MG63 (cell line): Measurements from ENCODE around the gene RFX2. TPM values are rescaled to one million over a fixed set of nuclear protein-coding genes. Genes with fewer than 3 reads are reported as not detected.
A peak's percentile ranks its signal among the peaks of the same experiment; 100 is the strongest.

Source experiments
- DNase-seq: peaks from one replicate; pipeline ENCODE4 v3.0.0-alpha.2; 2020
- H3K27me3 ChIP-seq: fragments of 250-450 bp; sonication (Bioruptor Pico); 2 replicates; pipeline ENCODE4 v1.5.1; 2020; ENCODE audit warnings: mild to moderate bottlenecking, moderate library complexity
- H3K36me3 ChIP-seq: fragments of 250-450 bp; sonication (Bioruptor Pico); 2 replicates; pipeline ENCODE4 v1.5.1; 2020; ENCODE audit warnings: mild to moderate bottlenecking, moderate library complexity
- H3K4me3 ChIP-seq: fragments of 250-450 bp; sonication (Bioruptor Pico); 2 replicates; pipeline ENCODE4 v1.5.1; 2020; ENCODE audit warnings: mild to moderate bottlenecking, moderate library complexity
- H3K9me3 ChIP-seq: fragments of 250-450 bp; sonication (Bioruptor Pico); 2 replicates; pipeline ENCODE4 v1.5.1; 2020; ENCODE audit warnings: mild to moderate bottlenecking, moderate library complexity
- total RNA-seq: library from RNA; depleted of rRNA; stranded (reverse); fragments of >200 nt; shearing (Covaris generic); gene quantifications from 2 replicates; pipeline ENCODE4 v1.2.3, GENCODE V29; 2014; ENCODE audit warnings: low replicate concordance

Gene RFX2
- total RNA-seq, 1 experiment from 2014 or later = 11.8 TPM

DNA sequence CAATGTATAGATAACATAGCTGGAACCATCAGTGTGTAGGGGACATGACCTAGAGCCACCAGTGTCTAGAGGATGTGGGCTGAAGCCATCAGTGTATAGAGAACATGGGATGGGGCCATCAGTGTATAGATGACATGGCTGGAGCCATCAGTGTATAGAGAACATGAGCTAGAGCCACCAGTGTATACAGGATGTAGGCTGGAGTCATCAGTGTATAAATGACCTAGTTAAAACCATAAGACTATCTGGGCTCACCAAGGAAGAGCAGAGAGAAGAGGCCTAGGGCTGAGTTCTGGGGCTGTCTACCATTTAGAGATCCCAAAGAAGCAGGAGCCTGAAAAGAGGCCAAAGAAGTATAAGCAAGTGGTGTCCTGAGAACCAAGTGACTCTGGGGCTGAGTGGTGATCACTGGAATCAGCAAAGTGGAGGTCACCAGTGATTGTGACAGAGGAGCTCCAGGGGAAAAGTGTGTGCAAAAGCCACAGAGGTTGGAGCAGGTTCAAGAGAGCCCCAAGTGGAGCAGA is 41.0 kb downstream of the RFX2 start:
- H3K36me3 ChIP-seq = no peaks in the 10 kb centered on the region; the same call in 1 of the 2 replicates
- no peak overlapping the region for H3K4me3 ChIP-seq
- no peak for DNase-seq
- H3K9me3 ChIP-seq = no peaks in the 10 kb centered on the region
- no peaks in the 10 kb centered on the region for H3K27me3 ChIP-seq

DNA sequence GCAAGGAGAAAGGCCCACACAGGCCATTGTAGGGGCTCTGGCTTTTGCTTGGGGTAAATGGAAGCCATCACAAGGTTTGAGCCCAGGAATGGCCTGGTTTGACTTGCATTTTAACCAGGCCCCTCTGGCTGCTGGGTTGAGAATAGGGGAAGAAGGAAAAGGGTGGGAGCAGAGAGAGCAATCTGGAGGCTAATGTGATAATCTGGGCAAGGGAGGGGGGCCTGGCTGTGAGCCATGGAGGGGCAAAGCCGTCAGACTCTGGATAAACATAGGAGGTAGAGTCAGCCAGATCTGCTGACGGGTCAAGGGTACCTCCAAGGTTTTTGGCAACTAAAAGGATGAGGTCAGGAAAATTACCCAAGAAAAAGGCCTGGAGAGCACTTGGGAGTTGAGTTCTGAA is 41.6 kb downstream of the RFX2 start:
- H3K9me3 ChIP-seq = no peaks in the 10 kb centered on the region
- H3K36me3 ChIP-seq = no peaks in the 10 kb centered on the region; the same call in 1 of the 2 replicates
- no peaks in the 10 kb centered on the region for H3K27me3 ChIP-seq
- H3K4me3 ChIP-seq = no peak overlapping the region
- DNase-seq = peak; percentile 43

DNA sequence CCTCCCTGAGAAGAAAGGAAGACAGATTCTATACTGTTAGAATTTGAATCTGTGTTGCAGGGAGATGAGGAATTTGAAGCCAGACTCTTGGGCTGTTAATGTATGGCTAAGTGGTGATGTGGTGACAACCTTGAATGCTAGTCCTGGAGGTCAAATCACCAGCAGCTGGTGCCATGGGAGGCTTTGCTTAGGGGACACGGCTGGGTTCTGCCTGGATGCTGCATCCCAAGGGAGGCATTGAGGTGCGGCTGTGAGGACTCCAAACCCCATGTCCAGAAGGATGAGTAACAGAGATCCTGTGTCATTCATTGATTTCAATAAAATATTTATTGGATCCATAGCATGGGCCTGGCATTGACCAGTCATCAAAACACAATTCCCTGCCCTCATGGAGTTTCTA is 42.3 kb downstream of the RFX2 start:
- no peaks in the 10 kb centered on the region for H3K9me3 ChIP-seq
- DNase-seq = no peak
- no peak overlapping the region for H3K4me3 ChIP-seq
- H3K27me3 ChIP-seq = no peaks in the 10 kb centered on the region
- H3K36me3 ChIP-seq = no peaks in the 10 kb centered on the region; the same call in 1 of the 2 replicates

DNA sequence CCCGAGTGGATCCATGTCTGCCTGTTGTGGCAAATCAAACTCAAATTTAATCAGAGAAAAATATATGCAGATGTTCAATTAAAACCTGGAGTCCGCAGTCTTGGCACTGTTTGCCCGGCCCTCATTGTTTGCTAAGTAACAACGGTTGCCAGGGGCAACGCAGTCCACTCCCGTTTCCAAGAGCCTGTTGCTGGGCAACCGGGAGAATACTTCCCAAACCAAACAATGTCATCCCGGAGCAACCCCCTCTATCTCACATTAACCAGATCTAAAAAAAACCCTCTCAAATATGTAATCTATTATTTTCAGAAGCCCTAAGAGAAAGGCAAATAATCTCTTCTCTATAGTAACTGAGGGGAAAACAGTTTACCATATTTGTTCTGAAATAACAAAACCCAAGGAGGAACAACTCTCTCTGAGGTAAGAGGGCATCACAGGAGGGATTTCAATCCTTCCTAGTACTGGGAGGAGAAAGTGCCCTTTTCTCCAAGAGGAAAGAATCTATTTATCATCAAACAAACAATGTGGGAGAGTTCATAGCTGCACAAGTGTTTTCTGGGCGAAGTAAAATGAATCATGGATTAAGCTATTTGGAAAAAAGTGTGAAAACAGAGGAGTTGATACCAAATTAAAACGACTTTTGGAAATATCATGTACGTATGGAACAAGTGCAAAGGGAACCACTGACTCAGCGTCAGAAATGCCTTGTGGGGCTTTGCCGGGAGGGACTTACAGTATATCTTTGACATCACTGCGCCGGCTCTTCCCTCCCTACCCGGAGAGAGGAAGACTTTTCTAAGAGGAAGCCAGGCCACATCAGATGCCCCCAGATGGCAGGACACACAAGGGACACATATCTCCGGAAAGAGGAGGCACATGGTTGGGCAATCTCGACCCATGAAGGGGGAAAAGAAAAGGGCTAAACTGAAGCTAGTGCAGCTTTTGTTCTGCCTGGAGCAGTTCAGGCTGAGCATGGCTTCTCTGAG is 43.3 kb downstream of the RFX2 start:
- no peaks in the 10 kb centered on the region; the same call in 1 of the 2 replicates for H3K36me3 ChIP-seq
- DNase-seq = no peak
- H3K27me3 ChIP-seq = no peaks in the 10 kb centered on the region
- no peaks in the 10 kb centered on the region for H3K9me3 ChIP-seq
- no peak overlapping the region for H3K4me3 ChIP-seq

DNA sequence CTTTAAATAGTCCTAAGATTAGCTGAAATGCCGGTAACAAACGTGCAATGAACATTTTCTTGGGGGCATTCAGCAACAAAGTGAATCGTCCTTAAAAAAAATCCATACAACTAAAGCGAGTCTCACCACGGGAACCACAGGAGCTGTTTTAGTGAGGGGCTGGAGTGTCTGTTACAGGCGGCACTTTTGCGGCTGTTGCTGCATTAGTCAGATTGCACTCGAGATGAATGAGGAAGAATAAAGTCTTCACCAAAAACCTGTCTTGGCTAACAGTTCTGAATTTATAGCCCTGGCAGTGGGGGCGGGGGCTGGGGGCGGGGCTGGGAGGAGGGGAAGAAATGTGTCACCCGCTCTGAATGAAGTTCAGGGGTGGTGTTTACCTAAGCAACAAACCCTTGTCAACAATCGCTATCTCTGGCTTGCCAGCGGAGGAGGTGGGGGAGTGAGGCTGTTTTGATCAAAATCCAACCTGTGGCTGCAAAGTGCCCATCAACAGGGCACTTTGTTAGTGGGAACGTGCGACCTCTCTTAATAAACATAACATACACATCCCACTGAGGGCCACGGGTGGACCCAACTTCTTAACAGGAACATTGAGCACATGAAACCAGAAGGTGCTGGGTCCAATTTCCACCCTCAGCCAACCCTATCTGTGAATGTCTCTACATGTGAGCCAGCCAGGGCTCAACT is 44.5 kb downstream of the RFX2 start:
- Histone ChIP-seq H3K4me3 (no peak overlapping the region), H3K36me3 (no peaks in the 10 kb centered on the region; the same call in 1 of the 2 replicates), H3K27me3 (no peaks in the 10 kb centered on the region), H3K9me3 (no peaks in the 10 kb centered on the region)
- DNase-seq = no peak

DNA sequence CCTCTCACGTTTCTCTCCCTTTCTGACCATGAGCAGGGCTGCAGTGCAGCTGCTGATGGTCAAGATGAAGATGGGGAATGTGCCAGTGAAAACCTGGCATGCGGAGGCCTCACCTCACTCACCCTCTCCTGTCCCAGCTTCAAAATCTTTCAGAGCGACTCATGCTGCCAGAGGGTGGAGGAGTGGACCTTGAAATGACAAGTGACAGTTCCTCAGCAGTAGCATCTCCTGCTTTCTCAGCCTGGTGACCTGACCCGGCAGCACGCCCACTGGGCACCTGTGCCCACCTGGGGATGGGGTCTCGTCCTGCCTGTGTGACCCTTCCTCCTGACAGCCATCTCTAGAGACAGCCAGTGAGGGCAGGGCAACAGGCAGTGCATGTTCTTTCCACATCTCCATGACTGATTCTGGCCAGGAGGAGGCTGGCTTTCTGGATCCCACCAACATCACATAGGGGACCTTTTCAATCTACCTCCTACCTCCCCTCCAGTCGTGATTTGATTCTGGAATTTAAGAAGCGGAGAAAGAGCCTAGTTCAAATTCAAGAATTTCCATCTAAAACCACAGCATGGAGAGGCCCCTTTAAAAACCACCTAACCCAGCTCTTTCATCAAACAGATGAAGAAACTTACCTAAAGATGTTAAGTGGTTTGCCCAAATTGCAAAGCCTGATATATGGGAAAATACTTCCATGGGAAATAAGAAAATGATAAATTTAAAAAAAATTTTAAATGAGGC is 45.8 kb downstream of the RFX2 start:
- H3K36me3 ChIP-seq = no peaks in the 10 kb centered on the region; the same call in 1 of the 2 replicates
- DNase-seq = no peak
- H3K9me3 ChIP-seq = no peaks in the 10 kb centered on the region
- H3K27me3 ChIP-seq = no peaks in the 10 kb centered on the region
- no peak overlapping the region for H3K4me3 ChIP-seq

DNA sequence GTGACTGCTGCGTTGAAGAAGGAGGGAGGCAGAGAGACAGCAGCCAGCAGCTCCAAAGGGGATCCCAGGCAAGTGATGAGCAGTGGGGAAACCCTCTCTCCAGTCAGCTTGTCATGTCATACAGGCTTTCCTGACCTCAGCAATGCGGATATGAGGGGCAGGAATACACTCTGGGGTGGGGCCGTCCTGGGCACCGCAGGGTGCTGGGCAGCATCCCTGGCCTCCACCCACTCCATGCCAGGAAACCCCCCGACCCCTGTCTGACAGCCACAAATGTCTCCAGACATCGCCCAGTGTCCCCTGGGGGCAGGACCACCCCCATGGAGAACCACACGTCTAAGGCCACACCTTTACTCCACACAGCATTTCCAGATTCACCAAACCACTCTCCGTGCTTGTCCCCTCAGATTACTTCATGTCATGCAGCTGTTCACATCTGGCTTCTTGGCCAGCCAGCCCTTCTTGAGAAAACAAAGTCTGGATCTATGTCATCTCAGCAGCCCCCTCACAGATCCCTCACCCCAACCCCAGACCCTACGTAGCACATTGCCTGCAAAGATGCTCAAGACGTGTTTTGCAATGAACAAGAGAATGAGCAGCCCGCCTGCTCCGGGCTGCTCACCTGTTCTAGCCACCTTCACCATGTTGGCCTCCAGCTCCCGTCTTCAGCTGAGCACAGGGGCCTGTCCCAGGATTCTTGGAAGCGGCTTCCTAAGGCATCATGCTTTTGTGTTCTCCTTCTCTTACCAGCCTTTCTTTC is 46.5 kb downstream of the RFX2 start:
- no peaks in the 10 kb centered on the region; the same call in 1 of the 2 replicates for H3K36me3 ChIP-seq
- no peaks in the 10 kb centered on the region for H3K9me3 ChIP-seq
- no peak for DNase-seq
- no peak overlapping the region for H3K4me3 ChIP-seq
- no peaks in the 10 kb centered on the region for H3K27me3 ChIP-seq

DNA sequence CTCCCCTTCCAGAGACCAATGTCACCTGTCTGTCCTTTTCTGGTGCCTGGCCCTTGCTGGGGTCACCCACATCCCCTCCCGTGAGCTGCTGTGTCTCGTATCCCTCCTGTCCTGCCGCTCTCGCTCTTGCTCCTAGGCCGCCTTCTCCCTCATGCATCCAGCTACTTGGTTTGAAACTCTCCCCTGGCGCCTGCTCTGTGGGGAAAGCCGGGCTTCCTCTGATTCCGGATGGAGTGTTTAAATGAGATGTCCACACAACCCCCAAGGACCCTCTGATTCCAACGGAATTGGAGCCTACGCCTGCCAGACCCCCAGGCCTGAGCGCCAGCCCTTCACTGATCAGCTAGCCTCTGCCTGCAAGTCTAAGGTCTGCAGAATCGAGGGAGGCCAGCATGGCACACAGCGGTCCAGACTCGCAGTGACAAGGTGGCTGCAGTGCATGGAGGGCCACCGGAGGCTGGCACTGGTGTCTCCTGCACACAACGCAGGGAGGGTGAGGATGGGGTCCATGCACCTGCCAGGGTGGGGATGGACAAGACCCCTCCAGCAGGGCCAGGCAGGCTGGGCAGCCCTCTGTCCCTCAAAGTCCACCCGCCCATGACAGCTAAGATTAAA is 47.2 kb downstream of the RFX2 start:
- Histone ChIP-seq H3K9me3 (no peaks in the 10 kb centered on the region), H3K27me3 (no peaks in the 10 kb centered on the region), H3K4me3 (no peak overlapping the region), H3K36me3 (no peaks in the 10 kb centered on the region; the same call in 1 of the 2 replicates)
- no peak for DNase-seq

DNA sequence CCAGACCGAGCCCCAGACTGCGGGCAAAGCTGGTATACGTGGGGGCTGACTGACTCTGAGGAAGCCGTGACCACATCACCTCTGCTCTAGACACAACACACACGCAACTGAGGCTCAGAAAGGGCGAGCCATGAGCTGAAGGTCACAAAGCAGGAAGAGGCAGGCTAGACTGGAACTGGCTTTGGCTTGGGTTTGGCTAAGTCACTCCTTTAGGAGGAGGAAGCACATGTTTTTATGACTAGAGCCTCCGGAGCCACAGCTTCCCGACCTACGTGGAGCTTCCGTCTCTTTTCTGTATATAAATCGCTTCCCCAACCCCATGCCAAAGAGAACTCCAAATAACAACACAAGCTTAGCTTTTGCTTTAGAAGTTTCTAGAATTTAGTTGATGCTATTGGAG is 48.0 kb downstream of the RFX2 start:
- no peaks in the 10 kb centered on the region; the same call in 1 of the 2 replicates for H3K36me3 ChIP-seq
- DNase-seq = no peak
- H3K9me3 ChIP-seq = no peaks in the 10 kb centered on the region
- no peak overlapping the region for H3K4me3 ChIP-seq
- H3K27me3 ChIP-seq = no peaks in the 10 kb centered on the region

DNA sequence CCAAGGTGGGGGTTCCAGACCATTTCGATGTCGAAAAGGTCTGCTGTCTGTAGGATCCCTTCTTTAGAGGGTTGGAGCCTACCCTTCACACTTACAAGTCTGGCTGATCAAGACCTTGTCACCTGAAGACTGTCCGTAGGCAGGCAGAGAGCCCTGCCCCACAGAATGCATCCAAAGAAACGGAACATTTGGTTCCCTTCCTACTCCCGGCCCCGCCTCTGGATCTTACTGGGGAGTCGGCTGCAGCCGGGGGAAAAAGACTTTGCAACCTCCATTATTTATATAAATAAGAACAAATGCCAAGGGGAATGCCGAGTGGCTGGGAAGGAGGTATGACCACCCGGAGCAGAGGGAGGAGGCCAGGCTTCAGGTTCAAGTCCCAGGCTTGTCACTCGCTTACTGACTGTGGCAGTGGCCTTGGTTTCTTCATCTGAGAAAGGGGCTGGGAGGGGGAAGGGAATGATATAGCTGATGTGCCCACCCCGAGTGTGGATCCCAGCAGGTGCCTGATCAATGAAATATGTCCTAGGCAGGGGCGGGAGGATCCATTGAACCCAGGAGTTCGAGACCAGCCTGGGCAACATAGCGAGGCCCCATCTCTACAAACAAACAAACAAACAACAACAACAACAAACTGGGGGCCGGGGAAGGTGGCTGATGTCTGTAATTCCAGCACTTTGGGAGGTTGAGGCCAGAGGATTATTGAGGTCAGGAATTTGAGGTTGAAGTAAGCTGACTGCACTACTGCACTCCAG is 48.7 kb downstream of the RFX2 start:
- H3K9me3 ChIP-seq = no peaks in the 10 kb centered on the region
- H3K4me3 ChIP-seq = no peak overlapping the region
- no peaks in the 10 kb centered on the region for H3K27me3 ChIP-seq
- DNase-seq = no peak
- H3K36me3 ChIP-seq = no peaks in the 10 kb centered on the region; the same call in 1 of the 2 replicates

DNA sequence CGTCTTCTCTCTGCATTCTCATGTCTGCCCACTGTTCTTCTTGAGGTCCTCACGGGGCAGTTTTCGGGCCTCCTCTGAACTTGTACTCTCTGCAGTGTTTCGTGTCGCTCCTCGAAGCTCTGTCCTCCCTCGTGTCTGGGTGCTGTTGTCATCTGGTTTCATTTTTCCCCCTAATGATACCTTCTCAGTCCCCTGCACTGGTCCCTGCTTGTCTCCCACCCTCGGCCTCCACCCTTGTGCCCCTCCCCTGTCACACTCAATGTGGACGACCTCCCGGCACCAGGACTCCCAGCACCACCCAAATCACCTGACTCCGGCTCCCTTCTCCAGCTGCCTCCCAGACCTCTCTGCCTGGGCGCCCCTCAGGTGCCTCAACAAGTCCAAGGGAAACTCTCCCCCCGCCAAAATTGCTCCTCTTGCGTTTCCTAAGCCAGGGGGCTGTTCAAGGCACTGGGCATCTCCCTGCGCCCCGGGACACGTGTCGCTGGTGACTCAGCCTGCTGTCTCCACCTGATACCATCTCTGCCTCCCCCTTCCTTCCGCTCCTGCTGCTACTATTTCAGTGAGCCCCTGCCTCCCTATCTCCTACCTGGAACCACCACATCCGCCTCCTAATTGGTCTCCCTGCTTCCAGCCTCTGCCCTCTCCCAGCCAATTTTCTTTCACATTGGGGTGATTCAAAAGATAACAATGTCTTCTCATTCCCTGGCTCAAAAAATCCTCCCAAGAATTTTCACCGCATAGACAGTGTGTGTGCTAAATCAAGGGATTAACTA is 49.5 kb downstream of the RFX2 start:
- Histone ChIP-seq H3K9me3 (no peaks in the 10 kb centered on the region), H3K4me3 (no peak overlapping the region)
- no peak for DNase-seq

DNA sequence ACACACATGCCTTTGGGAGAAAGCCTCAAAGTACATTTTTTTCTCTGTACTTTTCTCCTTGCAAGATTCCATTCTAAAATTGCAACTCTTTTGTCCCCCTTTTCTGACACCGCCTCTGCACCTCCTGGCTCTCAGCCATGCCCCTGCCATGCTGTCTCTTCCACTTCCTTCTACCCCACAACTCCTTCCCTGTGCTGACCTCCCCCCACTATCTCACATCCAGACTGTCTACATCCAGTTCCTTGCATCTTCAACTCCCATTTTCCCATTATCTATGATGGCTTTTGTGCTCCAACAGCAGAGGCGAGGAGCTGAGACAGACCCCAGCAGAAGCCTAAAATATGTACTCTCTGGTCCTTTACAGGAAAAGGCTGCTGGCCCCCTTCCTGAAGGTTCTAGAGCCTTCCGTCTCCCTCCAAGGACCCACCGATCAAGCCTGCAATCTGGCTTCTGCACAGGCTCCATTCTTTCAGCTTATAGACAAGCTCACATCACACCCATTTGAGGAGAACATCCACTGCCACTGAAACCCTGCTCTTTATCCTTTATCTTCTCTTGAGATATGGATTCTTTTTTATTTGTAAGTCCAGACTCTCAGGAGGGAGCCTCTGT is 50.2 kb downstream of the RFX2 start:
- H3K27me3 ChIP-seq = no peaks in the 10 kb centered on the region
- no peak overlapping the region for H3K4me3 ChIP-seq
- H3K36me3 ChIP-seq = no peaks in the 10 kb centered on the region; the same call in 1 of the 2 replicates
- no peak for DNase-seq
- no peaks in the 10 kb centered on the region for H3K9me3 ChIP-seq

More for the DNA sequence above, 49.5 kb downstream of the RFX2 start:
- Histone ChIP-seq H3K27me3 (no peaks in the 10 kb centered on the region), H3K36me3 (no peaks in the 10 kb centered on the region; the same call in 1 of the 2 replicates)

DNA sequence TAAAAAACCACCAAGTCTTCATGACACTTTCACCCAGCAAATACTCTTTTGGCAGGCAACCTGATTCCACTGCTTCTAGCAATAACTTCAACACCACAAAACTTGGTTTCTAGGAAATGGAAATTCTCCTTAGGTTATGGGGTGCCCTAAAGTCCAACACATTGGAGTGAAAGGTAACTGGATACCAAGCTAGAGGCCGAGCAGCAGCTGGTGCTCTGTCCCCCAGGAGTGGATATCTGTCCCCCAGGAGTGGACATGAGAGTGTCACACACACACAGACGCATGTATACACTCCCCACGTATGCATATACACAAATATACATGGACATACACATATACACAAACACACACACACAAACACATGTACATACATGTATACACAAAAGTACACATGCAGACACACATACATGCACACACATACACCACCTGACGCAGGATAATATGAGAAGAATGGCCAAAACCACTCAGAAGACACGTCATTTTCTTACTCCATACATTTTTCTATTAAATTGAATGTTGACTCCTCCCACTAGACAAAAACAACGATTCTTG is 50.8 kb downstream of the RFX2 start:
- Histone ChIP-seq H3K4me3 (no peak overlapping the region), H3K36me3 (no peaks in the 10 kb centered on the region; the same call in 1 of the 2 replicates), H3K27me3 (no peaks in the 10 kb centered on the region), H3K9me3 (no peaks in the 10 kb centered on the region)
- no peak for DNase-seq
